PC-3 (cell line): ENCODE data around the gene LYSET. TPM values are rescaled to one million over a fixed set of nuclear protein-coding genes. Genes with fewer than 3 reads are reported as not detected.
A peak's percentile ranks its signal among the peaks of the same experiment; 100 is the strongest.

Source experiments
- ATAC-seq: fragments of 200-7000 bp; cut with Tn5 transposase; 2 replicates; pipeline ENCODE4 v1.9.1; 2020; ENCODE audit warnings: mild to moderate bottlenecking, moderate library complexity
- BruUV-seq: library from RNA; stranded (reverse); fragments of 400-500 nt; replicated peaks from 2 replicates; lab custom pipeline; 2021; lab: Mats Ljungman, UMichigan
- CTCF ChIA-PET: fragments of 300-600 bp; sonication (Branson Sonifier 250); formaldehyde crosslinking; loops from one replicate; lab custom pipeline; 2022; ENCODE audit warnings: antibody characterized with exemption; lab: Charles Lee
- POLR2A ChIA-PET: fragments of 300-600 bp; sonication (Branson Sonifier 250); formaldehyde crosslinking; loops from one replicate; lab custom pipeline; 2022; ENCODE audit warnings: antibody characterized with exemption; ENCODE audit not compliant: unreplicated experiment; lab: Charles Lee
- DNase-seq: peaks from one replicate; pipeline ENCODE4 v3.0.0-alpha.2; 2015
- H2AFZ ChIP-seq: fragments of 300-600 bp; sonication (generic); 2 replicates; pipeline ENCODE4 v1.6.0; 2016; ENCODE audit warnings: antibody characterized with exemption, low read length
- H3F3A ChIP-seq: fragments of 300-600 bp; sonication (generic); one replicate; pipeline ENCODE4 v1.6.0; 2017; ENCODE audit warnings: antibody characterized with exemption, low read length, control low read depth, mild to moderate bottlenecking; ENCODE audit not compliant: unreplicated experiment
- H3K27ac ChIP-seq: fragments of 300-600 bp; sonication (generic); 2 replicates; pipeline ENCODE4 v1.5.1; 2016; ENCODE audit warnings: mild to moderate bottlenecking, low read length
- H3K27me3 ChIP-seq: fragments of 300-600 bp; sonication (generic); 2 replicates; pipeline ENCODE4 v1.6.1; 2016; ENCODE audit warnings: low read length, mixed read lengths
- H3K36me3 ChIP-seq: fragments of 300-600 bp; sonication (generic); 2 replicates; pipeline ENCODE4 v1.6.1; 2016; ENCODE audit warnings: low read depth, mixed run types, low read length, mixed read lengths
- H3K4me1 ChIP-seq: fragments of 300-600 bp; sonication (generic); 2 replicates; pipeline ENCODE4 v1.5.1; 2016; ENCODE audit warnings: low read length; ENCODE audit not compliant: insufficient read depth
- H3K4me2 ChIP-seq: fragments of 300-600 bp; sonication (generic); 2 replicates; pipeline ENCODE4 v1.6.0; 2016; ENCODE audit warnings: low read length
- H3K4me3 ChIP-seq: fragments of 300-600 bp; sonication (generic); 2 replicates; pipeline ENCODE4 v1.5.1; 2016; ENCODE audit warnings: mild to moderate bottlenecking, low read length, mixed read lengths
- H3K79me2 ChIP-seq: fragments of 300-600 bp; sonication (generic); 2 replicates; pipeline ENCODE4 v1.6.1; 2017; ENCODE audit warnings: low read length, mixed read lengths
- H3K9ac ChIP-seq: fragments of 300-600 bp; sonication (generic); 2 replicates; pipeline ENCODE4 v1.6.0; 2016; ENCODE audit warnings: mild to moderate bottlenecking, low read length
- H3K9me2 ChIP-seq: fragments of 300-600 bp; sonication (generic); replicated peaks from 2 replicates; pipeline ENCODE4 v1.6.1; 2016; ENCODE audit warnings: mixed run types, low read length, mixed read lengths
- H3K9me3 ChIP-seq: fragments of 300-600 bp; sonication (generic); 2 replicates; pipeline ENCODE4 v1.6.1; 2016; ENCODE audit warnings: low read length, mixed read lengths
- H4K20me1 ChIP-seq: fragments of 300-600 bp; sonication (generic); 2 replicates; pipeline ENCODE4 v1.6.1; 2016; ENCODE audit warnings: low read length, mixed read lengths
- EZH2phosphoT487 ChIP-seq: fragments of 300-600 bp; sonication (generic); IDR thresholded peaks from 2 replicates; pipeline ENCODE4 v1.6.1; 2018; ENCODE audit warnings: mild to moderate bottlenecking, antibody characterized with exemption, low read length, borderline replicate concordance
- intact Hi-C: fragments of 100-400 bp; cut with micrococcal nuclease; formaldehyde crosslinking; loops from 2 replicates; pipeline ENCODE4 v1.9.0; 2023
- total RNA-seq: library from RNA; depleted of rRNA; stranded (reverse); fragments of >200 nt; gene quantifications from 2 replicates; pipeline ENCODE4 v1.2.3, GENCODE V29; 2014
- TF ChIP-seq, protein P1 (sequence below): fragments of 300-600 bp; sonication (generic); conservative IDR thresholded peaks from 2 replicates; pipeline ENCODE4 v1.5.1; 2017; ENCODE audit warnings: antibody characterized with exemption, low read depth, mild to moderate bottlenecking, low read length

Gene LYSET
- total RNA-seq, 1 experiment from 2014 or later = 11.5 TPM

DNA sequence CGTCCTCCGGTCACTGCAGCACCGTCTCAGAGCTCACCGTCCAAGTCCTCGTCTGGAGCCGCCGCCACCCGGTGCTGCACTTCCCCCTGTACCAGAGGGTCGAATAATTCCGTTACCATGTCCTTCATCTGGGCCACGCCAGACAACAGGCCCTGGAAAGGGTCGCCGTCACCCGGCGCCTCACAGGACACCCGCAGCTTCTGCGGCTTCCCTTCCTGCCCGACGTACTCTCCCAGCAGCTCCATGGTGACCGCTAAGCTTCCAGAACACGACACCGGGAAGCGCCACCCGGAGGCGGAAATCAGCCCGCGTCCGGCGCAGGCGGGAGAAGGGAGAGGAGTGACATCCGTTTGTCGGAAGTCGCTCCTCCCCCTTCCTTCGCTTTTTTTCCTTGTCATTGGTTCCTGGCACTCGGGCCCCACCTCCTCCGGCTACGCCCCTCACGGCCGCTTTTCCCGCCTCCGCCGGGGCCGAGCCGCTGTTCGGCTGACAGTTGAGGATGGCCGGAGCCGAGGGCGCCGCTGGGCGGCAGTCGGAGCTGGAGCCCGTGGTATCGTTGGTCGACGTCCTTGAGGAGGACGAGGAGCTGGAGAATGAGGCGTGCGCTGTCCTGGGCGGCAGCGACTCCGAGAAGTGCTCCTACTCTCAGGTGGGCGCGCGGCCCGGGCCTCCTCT is 21.8 kb downstream of the LYSET start, which contains the start of the genes GON7 and UBR7:
GON7 (minus strand) TSS at position 273 of the 675 bp plus-strand sequence; CDS start at position 245, 28 bp downstream.
UBR7 (plus strand) TSS at position 464 of the 675 bp plus-strand sequence; CDS start at position 500, 36 bp downstream.
- peaks cover 17% of the 10 kb centered on the region; the same call in 1 of the 2 replicates for H3K4me1 ChIP-seq
- ChIA-PET POLR2A (interaction anchor here (0.8 to 1.3 kb wide), 4 partner anchors 20 to 330 kb away, joined by 3 to 6 read pairs (median 5); partner anchors contain the start of genes ITPK1, LYSET and MOAP1), CTCF (interaction anchor here (0.5 to 1.2 kb wide), 7 partner anchors 12 to 768 kb away, joined by 3 to 5 read pairs (median 4); no protein-coding TSS in a partner anchor)
- TF ChIP-seq, protein P1, sequence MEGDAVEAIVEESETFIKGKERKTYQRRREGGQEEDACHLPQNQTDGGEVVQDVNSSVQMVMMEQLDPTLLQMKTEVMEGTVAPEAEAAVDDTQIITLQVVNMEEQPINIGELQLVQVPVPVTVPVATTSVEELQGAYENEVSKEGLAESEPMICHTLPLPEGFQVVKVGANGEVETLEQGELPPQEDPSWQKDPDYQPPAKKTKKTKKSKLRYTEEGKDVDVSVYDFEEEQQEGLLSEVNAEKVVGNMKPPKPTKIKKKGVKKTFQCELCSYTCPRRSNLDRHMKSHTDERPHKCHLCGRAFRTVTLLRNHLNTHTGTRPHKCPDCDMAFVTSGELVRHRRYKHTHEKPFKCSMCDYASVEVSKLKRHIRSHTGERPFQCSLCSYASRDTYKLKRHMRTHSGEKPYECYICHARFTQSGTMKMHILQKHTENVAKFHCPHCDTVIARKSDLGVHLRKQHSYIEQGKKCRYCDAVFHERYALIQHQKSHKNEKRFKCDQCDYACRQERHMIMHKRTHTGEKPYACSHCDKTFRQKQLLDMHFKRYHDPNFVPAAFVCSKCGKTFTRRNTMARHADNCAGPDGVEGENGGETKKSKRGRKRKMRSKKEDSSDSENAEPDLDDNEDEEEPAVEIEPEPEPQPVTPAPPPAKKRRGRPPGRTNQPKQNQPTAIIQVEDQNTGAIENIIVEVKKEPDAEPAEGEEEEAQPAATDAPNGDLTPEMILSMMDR = no peak
- TF ChIP-seq EZH2phosphoT487 = no peak
- H3K27me3 ChIP-seq = no peaks in the 10 kb centered on the region
- ATAC-seq (peak; percentile 90), DNase-seq (peak; percentile 97)
- H3K9me3 ChIP-seq = no peaks in the 10 kb centered on the region
- H3K79me2 ChIP-seq = peaks cover 56% of the 10 kb centered on the region
- TSS peak; percentile 72 for BruUV-seq
- H3K4me2 ChIP-seq = peak within 1 kb of the TSS; percentile 91
- H3K36me3 ChIP-seq = peaks cover 5% of the 10 kb centered on the region; the same call in 1 of the 2 replicates
- H3K9ac ChIP-seq = peak within 1 kb of the TSS; percentile 86
- H3K4me3 ChIP-seq = peak within 1 kb of the TSS; percentile 78
- H3K9me2 ChIP-seq = no peaks in the 10 kb centered on the region
- no peaks in the 10 kb centered on the region for H4K20me1 ChIP-seq
- H2AFZ ChIP-seq = peak within 1 kb of the TSS; percentile 88
- no peaks in the 10 kb centered on the region for H3F3A ChIP-seq
- H3K27ac ChIP-seq = peak within 1 kb of the TSS; percentile 62
- intact Hi-C loops = loop anchor here (1.0 to 5.0 kb wide), 3 partner anchors 22 to 410 kb away; partner anchors contain the start of genes LYSET and MOAP1

DNA sequence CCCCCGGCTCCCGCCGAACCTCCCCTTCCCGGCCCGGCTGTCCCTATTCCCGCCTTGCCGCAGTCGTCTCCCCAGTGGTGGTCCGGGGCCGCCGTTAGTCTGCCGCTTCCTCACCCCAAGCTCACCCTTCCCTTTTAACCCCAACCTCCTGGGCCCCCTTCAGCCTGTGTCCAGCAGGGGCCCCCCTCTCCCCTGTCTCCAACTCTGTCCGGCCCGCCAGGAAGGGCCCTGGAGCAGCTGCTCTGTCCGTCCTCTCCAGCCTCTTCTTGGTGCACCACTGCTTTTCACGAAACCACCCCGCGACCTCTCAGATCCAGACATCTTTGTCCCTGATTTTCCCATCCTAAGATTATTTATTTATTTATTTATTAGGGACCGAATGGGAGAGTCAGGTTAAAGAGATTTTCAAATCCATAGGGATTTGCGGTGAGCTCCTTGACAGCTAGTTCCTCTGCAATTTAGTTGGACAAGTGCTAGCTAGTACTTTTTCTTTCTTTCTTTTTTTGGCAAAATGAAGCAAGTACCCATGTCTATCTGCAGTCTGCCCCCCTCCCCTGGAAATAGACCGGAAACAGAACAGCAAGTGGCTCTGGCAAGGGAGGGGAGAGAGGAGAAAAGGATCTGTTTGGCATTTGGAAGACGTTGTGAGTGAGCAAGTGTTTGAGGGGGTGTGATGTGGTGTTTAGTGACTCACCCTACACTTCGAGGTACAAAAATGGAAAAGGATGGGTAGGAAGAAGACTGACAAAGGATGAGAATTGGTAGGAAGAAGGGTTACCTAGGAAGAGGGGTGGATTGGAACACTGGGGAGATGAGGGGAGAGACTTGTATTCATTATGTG is 22.6 kb downstream of the LYSET start:
- no peaks in the 10 kb centered on the region for H3K27me3 ChIP-seq
- intact Hi-C loops = loop anchor here (1.0 to 5.0 kb wide), 3 partner anchors 23 to 410 kb away; partner anchors contain the start of genes LYSET and MOAP1
- no peaks in the 10 kb centered on the region for H3K9me2 ChIP-seq
- peaks cover 5% of the 10 kb centered on the region; the same call in 1 of the 2 replicates for H3K36me3 ChIP-seq
- CTCF ChIA-PET = interaction anchor here (0.6 to 1.2 kb wide), 5 partner anchors 11 to 189 kb away, joined by 3 to 5 read pairs (median 4); no protein-coding TSS in a partner anchor
- H2AFZ ChIP-seq = peak overlapping the region; percentile 88
- peaks cover 56% of the 10 kb centered on the region for H3K79me2 ChIP-seq
- POLR2A ChIA-PET = interaction anchor here (0.8 to 1.3 kb wide), 3 partner anchors 21 to 92 kb away, joined by 3 to 5 read pairs (median 5); partner anchors contain the start of genes ITPK1, LYSET and MOAP1
- peak overlapping the region; percentile 78 for H3K4me3 ChIP-seq
- ATAC-seq (peak; percentile 76), DNase-seq (peak; percentile 51)
- peak overlapping the region; percentile 91 for H3K4me2 ChIP-seq
- H4K20me1 ChIP-seq = no peaks in the 10 kb centered on the region
- TF ChIP-seq, protein P1 = peak; percentile 53; the same call in 1 of the 2 replicates
- no peak for TF ChIP-seq EZH2phosphoT487
- peak overlapping the region; percentile 86 for H3K9ac ChIP-seq
- H3K9me3 ChIP-seq = no peaks in the 10 kb centered on the region
- H3K4me1 ChIP-seq = peaks cover 17% of the 10 kb centered on the region; the same call in 1 of the 2 replicates
- BruUV-seq = TSS peak; percentile 51
- no peaks in the 10 kb centered on the region for H3F3A ChIP-seq
- H3K27ac ChIP-seq = peak overlapping the region; percentile 62
